ENCODE results near the gene LYST.

DNA sequence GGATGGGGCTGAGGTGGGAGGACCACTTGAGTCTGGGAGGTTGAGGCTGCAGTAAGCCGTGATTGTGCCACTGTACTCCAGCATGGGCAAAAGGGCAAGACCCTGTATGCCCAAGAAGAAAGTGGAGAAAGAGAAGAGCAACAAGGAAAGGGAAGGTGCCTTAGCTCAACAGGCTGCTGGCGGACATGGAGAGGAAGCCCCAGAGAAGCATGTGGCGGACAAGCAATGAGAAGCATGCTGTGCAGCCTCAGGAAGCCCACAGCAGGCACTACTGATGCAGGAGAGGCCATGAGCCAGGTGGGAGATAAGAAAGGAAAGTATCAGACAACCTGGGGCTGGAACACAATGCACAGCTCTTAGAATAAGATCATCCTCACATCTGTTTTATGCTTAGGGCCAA, 184.5 kb downstream of the LYST start:
- TF ChIP-seq TAF1 (IDR thresholded peaks at IDR 0.05; ENCODE audit: borderline replicate concordance, low read depth, low read length): no peak
- TF ChIP-seq, protein P1, sequence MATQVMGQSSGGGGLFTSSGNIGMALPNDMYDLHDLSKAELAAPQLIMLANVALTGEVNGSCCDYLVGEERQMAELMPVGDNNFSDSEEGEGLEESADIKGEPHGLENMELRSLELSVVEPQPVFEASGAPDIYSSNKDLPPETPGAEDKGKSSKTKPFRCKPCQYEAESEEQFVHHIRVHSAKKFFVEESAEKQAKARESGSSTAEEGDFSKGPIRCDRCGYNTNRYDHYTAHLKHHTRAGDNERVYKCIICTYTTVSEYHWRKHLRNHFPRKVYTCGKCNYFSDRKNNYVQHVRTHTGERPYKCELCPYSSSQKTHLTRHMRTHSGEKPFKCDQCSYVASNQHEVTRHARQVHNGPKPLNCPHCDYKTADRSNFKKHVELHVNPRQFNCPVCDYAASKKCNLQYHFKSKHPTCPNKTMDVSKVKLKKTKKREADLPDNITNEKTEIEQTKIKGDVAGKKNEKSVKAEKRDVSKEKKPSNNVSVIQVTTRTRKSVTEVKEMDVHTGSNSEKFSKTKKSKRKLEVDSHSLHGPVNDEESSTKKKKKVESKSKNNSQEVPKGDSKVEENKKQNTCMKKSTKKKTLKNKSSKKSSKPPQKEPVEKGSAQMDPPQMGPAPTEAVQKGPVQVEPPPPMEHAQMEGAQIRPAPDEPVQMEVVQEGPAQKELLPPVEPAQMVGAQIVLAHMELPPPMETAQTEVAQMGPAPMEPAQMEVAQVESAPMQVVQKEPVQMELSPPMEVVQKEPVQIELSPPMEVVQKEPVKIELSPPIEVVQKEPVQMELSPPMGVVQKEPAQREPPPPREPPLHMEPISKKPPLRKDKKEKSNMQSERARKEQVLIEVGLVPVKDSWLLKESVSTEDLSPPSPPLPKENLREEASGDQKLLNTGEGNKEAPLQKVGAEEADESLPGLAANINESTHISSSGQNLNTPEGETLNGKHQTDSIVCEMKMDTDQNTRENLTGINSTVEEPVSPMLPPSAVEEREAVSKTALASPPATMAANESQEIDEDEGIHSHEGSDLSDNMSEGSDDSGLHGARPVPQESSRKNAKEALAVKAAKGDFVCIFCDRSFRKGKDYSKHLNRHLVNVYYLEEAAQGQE (IDR thresholded peaks at IDR 0.05; ENCODE audit: low read depth, low read length): no peak
- TF ChIP-seq, protein P2, sequence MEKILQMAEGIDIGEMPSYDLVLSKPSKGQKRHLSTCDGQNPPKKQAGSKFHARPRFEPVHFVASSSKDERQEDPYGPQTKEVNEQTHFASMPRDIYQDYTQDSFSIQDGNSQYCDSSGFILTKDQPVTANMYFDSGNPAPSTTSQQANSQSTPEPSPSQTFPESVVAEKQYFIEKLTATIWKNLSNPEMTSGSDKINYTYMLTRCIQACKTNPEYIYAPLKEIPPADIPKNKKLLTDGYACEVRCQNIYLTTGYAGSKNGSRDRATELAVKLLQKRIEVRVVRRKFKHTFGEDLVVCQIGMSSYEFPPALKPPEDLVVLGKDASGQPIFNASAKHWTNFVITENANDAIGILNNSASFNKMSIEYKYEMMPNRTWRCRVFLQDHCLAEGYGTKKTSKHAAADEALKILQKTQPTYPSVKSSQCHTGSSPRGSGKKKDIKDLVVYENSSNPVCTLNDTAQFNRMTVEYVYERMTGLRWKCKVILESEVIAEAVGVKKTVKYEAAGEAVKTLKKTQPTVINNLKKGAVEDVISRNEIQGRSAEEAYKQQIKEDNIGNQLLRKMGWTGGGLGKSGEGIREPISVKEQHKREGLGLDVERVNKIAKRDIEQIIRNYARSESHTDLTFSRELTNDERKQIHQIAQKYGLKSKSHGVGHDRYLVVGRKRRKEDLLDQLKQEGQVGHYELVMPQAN (conservative IDR thresholded peaks at IDR 0.05): no peak
- TF ChIP-seq FOXM1 (IDR thresholded peaks at IDR 0.05; ENCODE audit: low read depth, low read length): no peak
- TF ChIP-seq RBBP5 (conservative IDR thresholded peaks at IDR 0.05): no peak
- TF ChIP-seq, protein P3, sequence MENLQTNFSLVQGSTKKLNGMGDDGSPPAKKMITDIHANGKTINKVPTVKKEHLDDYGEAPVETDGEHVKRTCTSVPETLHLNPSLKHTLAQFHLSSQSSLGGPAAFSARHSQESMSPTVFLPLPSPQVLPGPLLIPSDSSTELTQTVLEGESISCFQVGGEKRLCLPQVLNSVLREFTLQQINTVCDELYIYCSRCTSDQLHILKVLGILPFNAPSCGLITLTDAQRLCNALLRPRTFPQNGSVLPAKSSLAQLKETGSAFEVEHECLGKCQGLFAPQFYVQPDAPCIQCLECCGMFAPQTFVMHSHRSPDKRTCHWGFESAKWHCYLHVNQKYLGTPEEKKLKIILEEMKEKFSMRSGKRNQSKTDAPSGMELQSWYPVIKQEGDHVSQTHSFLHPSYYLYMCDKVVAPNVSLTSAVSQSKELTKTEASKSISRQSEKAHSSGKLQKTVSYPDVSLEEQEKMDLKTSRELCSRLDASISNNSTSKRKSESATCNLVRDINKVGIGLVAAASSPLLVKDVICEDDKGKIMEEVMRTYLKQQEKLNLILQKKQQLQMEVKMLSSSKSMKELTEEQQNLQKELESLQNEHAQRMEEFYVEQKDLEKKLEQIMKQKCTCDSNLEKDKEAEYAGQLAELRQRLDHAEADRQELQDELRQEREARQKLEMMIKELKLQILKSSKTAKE (IDR thresholded peaks at IDR 0.05; ENCODE audit: low read depth, poor library complexity, severe bottlenecking): no peak
- no peak for TF ChIP-seq CHD4 (IDR thresholded peaks at IDR 0.05)
- TF ChIP-seq BHLHE40 (IDR thresholded peaks at IDR 0.05; ENCODE audit: borderline replicate concordance in 1 of 2, low read depth in 2 of 2, low read length in 1 of 2): no peak
- TF ChIP-seq DPF2 (IDR thresholded peaks at IDR 0.05): no peak
- TF ChIP-seq, protein P4, sequence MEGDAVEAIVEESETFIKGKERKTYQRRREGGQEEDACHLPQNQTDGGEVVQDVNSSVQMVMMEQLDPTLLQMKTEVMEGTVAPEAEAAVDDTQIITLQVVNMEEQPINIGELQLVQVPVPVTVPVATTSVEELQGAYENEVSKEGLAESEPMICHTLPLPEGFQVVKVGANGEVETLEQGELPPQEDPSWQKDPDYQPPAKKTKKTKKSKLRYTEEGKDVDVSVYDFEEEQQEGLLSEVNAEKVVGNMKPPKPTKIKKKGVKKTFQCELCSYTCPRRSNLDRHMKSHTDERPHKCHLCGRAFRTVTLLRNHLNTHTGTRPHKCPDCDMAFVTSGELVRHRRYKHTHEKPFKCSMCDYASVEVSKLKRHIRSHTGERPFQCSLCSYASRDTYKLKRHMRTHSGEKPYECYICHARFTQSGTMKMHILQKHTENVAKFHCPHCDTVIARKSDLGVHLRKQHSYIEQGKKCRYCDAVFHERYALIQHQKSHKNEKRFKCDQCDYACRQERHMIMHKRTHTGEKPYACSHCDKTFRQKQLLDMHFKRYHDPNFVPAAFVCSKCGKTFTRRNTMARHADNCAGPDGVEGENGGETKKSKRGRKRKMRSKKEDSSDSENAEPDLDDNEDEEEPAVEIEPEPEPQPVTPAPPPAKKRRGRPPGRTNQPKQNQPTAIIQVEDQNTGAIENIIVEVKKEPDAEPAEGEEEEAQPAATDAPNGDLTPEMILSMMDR (IDR thresholded peaks at IDR 0.05 in 2 of 3, conservative IDR thresholded peaks at IDR 0.05 in 1 of 3; ENCODE audit: control insufficient read depth in 2 of 3, extremely low read depth in 1 of 3, insufficient read depth in 1 of 3, low read depth in 3 of 3, low read length in 3 of 3): no peak
- no peak for TF ChIP-seq POLR2AphosphoS5 (IDR thresholded peaks at IDR 0.05; ENCODE audit: low read length)
